Measurements from ENCODE around the gene LRRC58. TPM values are rescaled to one million over a fixed set of nuclear protein-coding genes. Genes with fewer than 3 reads are reported as not detected.

The LRRC58 gene
- polyA plus RNA-seq, 2 of the 4 experiments (the other 2 are of a cell fraction): 14.8 to 29.9 TPM

- CTCF ChIA-PET: no interaction called here
- TF ChIP-seq TP53 (CRISPR knock-in tag; IDR thresholded peaks at IDR 0.05): no peak
- TF ChIP-seq ZNF302 (CRISPR knock-in tag; IDR thresholded peaks at IDR 0.05): no peak
- TF ChIP-seq CHD4 (IDR thresholded peaks at IDR 0.05; ENCODE audit: borderline replicate concordance): no peak
- TF ChIP-seq ELK1 (IDR thresholded peaks at IDR 0.05; ENCODE audit: low read depth, low read length): no peak
- no peak for TF ChIP-seq ZSCAN20 (CRISPR knock-in tag; IDR thresholded peaks at IDR 0.05)
- TF ChIP-seq, protein P1, sequence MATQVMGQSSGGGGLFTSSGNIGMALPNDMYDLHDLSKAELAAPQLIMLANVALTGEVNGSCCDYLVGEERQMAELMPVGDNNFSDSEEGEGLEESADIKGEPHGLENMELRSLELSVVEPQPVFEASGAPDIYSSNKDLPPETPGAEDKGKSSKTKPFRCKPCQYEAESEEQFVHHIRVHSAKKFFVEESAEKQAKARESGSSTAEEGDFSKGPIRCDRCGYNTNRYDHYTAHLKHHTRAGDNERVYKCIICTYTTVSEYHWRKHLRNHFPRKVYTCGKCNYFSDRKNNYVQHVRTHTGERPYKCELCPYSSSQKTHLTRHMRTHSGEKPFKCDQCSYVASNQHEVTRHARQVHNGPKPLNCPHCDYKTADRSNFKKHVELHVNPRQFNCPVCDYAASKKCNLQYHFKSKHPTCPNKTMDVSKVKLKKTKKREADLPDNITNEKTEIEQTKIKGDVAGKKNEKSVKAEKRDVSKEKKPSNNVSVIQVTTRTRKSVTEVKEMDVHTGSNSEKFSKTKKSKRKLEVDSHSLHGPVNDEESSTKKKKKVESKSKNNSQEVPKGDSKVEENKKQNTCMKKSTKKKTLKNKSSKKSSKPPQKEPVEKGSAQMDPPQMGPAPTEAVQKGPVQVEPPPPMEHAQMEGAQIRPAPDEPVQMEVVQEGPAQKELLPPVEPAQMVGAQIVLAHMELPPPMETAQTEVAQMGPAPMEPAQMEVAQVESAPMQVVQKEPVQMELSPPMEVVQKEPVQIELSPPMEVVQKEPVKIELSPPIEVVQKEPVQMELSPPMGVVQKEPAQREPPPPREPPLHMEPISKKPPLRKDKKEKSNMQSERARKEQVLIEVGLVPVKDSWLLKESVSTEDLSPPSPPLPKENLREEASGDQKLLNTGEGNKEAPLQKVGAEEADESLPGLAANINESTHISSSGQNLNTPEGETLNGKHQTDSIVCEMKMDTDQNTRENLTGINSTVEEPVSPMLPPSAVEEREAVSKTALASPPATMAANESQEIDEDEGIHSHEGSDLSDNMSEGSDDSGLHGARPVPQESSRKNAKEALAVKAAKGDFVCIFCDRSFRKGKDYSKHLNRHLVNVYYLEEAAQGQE (IDR thresholded peaks at IDR 0.05): no peak
- no peak for TF ChIP-seq HEYL (CRISPR knock-in tag; IDR thresholded peaks at IDR 0.05)
- TF ChIP-seq USF2 (IDR thresholded peaks at IDR 0.05): no peak
- no peak for TF ChIP-seq BCL3 (IDR thresholded peaks at IDR 0.05)
- TF ChIP-seq FOSL2 (IDR thresholded peaks at IDR 0.05): no peak
- no peak for TF ChIP-seq FOSL2 (CRISPR knock-in tag; IDR thresholded peaks at IDR 0.05)
- no peak for TF ChIP-seq PHF8 (IDR thresholded peaks at IDR 0.05; ENCODE audit: borderline replicate concordance, low read depth)
- TF ChIP-seq RNF2 (IDR thresholded peaks at IDR 0.05; ENCODE audit: borderline replicate concordance, low read depth): no peak
- no peak for TF ChIP-seq POLR2AphosphoS2 (conservative IDR thresholded peaks at IDR 0.05; ENCODE audit: low read length)
- POLR2A ChIA-PET: no interaction called here
- 96% methylated on average over 5 of the region's 16 CpGs for WGBS (ENCODE audit: missing lambda C conversion rate)
- no peak overlapping the region for H3K4me3 ChIP-seq
- no peak for DNase-seq (ENCODE audit: low read depth in 1 of 2, low spot score in 1 of 2)
- H3K27ac ChIP-seq: no peak overlapping the region
- no peak for ATAC-seq
- FAIRE-seq: no peak
- H3K4me2 ChIP-seq: no peak overlapping the region
- peaks cover 3% of the 10 kb centered on the region; the same call in 1 of the 3 replicates for H3K4me1 ChIP-seq
- peaks cover 16% of the 10 kb centered on the region; the same call in 1 of the 3 replicates for H3K9me3 ChIP-seq
Observed at GRCh38 chr3:120289636-120290035, 59.5 kb downstream of the LRRC58 start.

GRCh38 chr3:120286465-120286864, 62.7 kb downstream of the LRRC58 start:
- H3K9me3 ChIP-seq: peaks cover 4% of the 10 kb centered on the region; the same call in 1 of the 3 replicates
- ATAC-seq (no peak), DNase-seq (ENCODE audit: low read depth in 1 of 2, low spot score in 1 of 2) (no peak), FAIRE-seq (no peak)
- H3K4me1 ChIP-seq: peaks cover 3% of the 10 kb centered on the region; the same call in 1 of the 3 replicates
- TF ChIP-seq RARB (CRISPR knock-in tag; IDR thresholded peaks at IDR 0.05) (no peak), EP300 (IDR thresholded peaks at IDR 0.05) (no peak), CHD2 (IDR thresholded peaks at IDR 0.05; ENCODE audit: low read length, partially characterized antibody) (no peak), JUNB (IDR thresholded peaks at IDR 0.05) (no peak), HEYL (CRISPR knock-in tag; IDR thresholded peaks at IDR 0.05) (no peak), HOXB13 (CRISPR knock-in tag; IDR thresholded peaks at IDR 0.05; ENCODE audit: low read depth) (no peak), FOXS1 (CRISPR knock-in tag; IDR thresholded peaks at IDR 0.05) (no peak), NPAS2 (CRISPR knock-in tag; IDR thresholded peaks at IDR 0.05; ENCODE audit: borderline replicate concordance) (no peak), POLR2A (IDR thresholded peaks at IDR 0.05; ENCODE audit: low read length) (no peak), PHF8 (IDR thresholded peaks at IDR 0.05; ENCODE audit: borderline replicate concordance, low read depth) (no peak), BHLHE40 (IDR thresholded peaks at IDR 0.05; ENCODE audit: low read depth, low read length) (no peak), ZFP36 (IDR thresholded peaks at IDR 0.05; ENCODE audit: borderline replicate concordance, partially characterized antibody) (no peak), NR3C1 (IDR thresholded peaks at IDR 0.05) (no peak), GATA3 (IDR thresholded peaks at IDR 0.05; ENCODE audit: borderline replicate concordance) (no peak)
- TF ChIP-seq, protein P2, sequence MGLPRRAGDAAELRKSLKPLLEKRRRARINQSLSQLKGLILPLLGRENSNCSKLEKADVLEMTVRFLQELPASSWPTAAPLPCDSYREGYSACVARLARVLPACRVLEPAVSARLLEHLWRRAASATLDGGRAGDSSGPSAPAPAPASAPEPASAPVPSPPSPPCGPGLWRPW (IDR thresholded peaks at IDR 0.05): no peak
- TF ChIP-seq, protein P3, sequence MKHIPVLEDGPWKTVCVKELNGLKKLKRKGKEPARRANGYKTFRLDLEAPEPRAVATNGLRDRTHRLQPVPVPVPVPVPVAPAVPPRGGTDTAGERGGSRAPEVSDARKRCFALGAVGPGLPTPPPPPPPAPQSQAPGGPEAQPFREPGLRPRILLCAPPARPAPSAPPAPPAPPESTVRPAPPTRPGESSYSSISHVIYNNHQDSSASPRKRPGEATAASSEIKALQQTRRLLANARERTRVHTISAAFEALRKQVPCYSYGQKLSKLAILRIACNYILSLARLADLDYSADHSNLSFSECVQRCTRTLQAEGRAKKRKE (CRISPR knock-in tag; IDR thresholded peaks at IDR 0.05; ENCODE audit: low read depth): no peak
- CTCF ChIA-PET: interaction anchor here (0.9 kb wide), 1 partner anchor 133 kb away, joined by 3 read pairs; no protein-coding TSS in a partner anchor
- 74% methylated on average over 2 of the region's 2 CpGs for WGBS (ENCODE audit: missing lambda C conversion rate)
- no peak overlapping the region for H3K27ac ChIP-seq
- no peak overlapping the region for H3K4me2 ChIP-seq
- H3K4me3 ChIP-seq: no peak overlapping the region
- POLR2A ChIA-PET: no interaction called here

All from A549 (cell line).